HCT116 (cell line): ENCODE results near the gene RNF220.

Experiments
- EZH2 ChIP-seq: fragments of 200-600 bp; sonication (generic); IDR thresholded peaks from 2 replicates; pipeline ENCODE4 v1.6.1; 2017; ENCODE audit warnings: antibody characterized with exemption, mixed run types
- POLR2A ChIP-seq: IDR thresholded peaks from 2 replicates; pipeline ENCODE4 v1.7.0; 2011; ENCODE audit warnings: borderline replicate concordance; ENCODE audit not compliant: insufficient read depth, insufficient read length; ENCODE audit errors: extremely low read depth
- POLR2AphosphoS5 ChIP-seq: IDR thresholded peaks from 2 replicates; pipeline ENCODE4 v1.6.1; 2011; ENCODE audit warnings: mild to moderate bottlenecking, low read depth, low read length, moderate library complexity
- ZNF274 ChIP-seq: fragments of 200-500 bp; sonication (Bioruptor generic); IDR thresholded peaks from 2 replicates; pipeline ENCODE4 v1.6.1; 2014; ENCODE audit warnings: mild to moderate bottlenecking, low read depth, low read length, inconsistent platforms
- TF ChIP-seq, protein P1 (sequence below), 3 experiments: fragments of 200-600 bp in 1 of 3; sonication (generic) in 1 of 3; IDR thresholded peaks in 2 of 3; conservative IDR thresholded peaks in 1 of 3; 2 replicates each; pipeline ENCODE4 v1.5.1; 2012 to 2017; ENCODE audit warnings: low read depth in 2 of 3, low read length in 2 of 3, antibody characterized with exemption in 1 of 3, borderline replicate concordance in 1 of 3, control low read depth in 1 of 3, mild to moderate bottlenecking in 1 of 3, mixed read lengths in 1 of 3, mixed run types in 1 of 3, moderate library complexity in 1 of 3; ENCODE audit not compliant: insufficient read depth in 1 of 3
- TF ChIP-seq, protein P2 (sequence below): IDR thresholded peaks from 2 replicates; pipeline ENCODE4 v1.6.1; 2012; ENCODE audit warnings: low read depth

DNA sequence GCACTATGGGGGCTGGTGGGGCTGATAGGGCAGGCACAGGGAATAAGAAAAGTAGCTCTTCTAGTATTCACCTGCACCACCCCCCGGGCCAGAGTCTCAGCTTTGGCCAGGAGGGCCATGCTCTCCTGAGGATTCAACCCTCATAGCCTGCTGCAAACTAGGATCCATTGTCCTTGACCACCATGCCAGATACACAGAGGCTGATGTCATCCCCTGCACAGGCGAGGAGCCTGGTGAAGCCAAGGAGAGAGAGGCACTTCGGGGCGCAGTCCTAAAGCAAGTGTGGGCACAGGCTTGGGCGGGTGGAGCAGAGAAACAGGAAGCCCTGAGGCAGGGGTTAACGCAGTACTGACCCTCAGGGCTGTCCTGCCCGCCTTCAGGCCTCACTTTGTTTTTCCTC, 239.8 kb downstream of the RNF220 start:
- TF ChIP-seq, protein P1, sequence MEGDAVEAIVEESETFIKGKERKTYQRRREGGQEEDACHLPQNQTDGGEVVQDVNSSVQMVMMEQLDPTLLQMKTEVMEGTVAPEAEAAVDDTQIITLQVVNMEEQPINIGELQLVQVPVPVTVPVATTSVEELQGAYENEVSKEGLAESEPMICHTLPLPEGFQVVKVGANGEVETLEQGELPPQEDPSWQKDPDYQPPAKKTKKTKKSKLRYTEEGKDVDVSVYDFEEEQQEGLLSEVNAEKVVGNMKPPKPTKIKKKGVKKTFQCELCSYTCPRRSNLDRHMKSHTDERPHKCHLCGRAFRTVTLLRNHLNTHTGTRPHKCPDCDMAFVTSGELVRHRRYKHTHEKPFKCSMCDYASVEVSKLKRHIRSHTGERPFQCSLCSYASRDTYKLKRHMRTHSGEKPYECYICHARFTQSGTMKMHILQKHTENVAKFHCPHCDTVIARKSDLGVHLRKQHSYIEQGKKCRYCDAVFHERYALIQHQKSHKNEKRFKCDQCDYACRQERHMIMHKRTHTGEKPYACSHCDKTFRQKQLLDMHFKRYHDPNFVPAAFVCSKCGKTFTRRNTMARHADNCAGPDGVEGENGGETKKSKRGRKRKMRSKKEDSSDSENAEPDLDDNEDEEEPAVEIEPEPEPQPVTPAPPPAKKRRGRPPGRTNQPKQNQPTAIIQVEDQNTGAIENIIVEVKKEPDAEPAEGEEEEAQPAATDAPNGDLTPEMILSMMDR (IDR thresholded peaks at IDR 0.05 in 2 of 3, conservative IDR thresholded peaks at IDR 0.05 in 1 of 3; ENCODE audit: borderline replicate concordance in 1 of 3, insufficient read depth in 1 of 3, low read depth in 2 of 3, low read length in 2 of 3), result no peak
- no peak for TF ChIP-seq POLR2A
- TF ChIP-seq ZNF274, result no peak
- TF ChIP-seq POLR2AphosphoS5, result no peak
- no peak for TF ChIP-seq EZH2
- TF ChIP-seq, protein P2, sequence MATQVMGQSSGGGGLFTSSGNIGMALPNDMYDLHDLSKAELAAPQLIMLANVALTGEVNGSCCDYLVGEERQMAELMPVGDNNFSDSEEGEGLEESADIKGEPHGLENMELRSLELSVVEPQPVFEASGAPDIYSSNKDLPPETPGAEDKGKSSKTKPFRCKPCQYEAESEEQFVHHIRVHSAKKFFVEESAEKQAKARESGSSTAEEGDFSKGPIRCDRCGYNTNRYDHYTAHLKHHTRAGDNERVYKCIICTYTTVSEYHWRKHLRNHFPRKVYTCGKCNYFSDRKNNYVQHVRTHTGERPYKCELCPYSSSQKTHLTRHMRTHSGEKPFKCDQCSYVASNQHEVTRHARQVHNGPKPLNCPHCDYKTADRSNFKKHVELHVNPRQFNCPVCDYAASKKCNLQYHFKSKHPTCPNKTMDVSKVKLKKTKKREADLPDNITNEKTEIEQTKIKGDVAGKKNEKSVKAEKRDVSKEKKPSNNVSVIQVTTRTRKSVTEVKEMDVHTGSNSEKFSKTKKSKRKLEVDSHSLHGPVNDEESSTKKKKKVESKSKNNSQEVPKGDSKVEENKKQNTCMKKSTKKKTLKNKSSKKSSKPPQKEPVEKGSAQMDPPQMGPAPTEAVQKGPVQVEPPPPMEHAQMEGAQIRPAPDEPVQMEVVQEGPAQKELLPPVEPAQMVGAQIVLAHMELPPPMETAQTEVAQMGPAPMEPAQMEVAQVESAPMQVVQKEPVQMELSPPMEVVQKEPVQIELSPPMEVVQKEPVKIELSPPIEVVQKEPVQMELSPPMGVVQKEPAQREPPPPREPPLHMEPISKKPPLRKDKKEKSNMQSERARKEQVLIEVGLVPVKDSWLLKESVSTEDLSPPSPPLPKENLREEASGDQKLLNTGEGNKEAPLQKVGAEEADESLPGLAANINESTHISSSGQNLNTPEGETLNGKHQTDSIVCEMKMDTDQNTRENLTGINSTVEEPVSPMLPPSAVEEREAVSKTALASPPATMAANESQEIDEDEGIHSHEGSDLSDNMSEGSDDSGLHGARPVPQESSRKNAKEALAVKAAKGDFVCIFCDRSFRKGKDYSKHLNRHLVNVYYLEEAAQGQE, result no peak
